ENCODE measurements around the gene CCDC82. TPM values are rescaled to one million over a fixed set of nuclear protein-coding genes. Genes with fewer than 3 reads are reported as not detected.
"Not testable (repeated sequence)": the region's sequence is repeated elsewhere in the genome, so short reads cannot be mapped to it uniquely, and the experiment has no call there.

Gene CCDC82
- polyA plus RNA-seq, 1 experiment, result 4.6 TPM

DNA sequence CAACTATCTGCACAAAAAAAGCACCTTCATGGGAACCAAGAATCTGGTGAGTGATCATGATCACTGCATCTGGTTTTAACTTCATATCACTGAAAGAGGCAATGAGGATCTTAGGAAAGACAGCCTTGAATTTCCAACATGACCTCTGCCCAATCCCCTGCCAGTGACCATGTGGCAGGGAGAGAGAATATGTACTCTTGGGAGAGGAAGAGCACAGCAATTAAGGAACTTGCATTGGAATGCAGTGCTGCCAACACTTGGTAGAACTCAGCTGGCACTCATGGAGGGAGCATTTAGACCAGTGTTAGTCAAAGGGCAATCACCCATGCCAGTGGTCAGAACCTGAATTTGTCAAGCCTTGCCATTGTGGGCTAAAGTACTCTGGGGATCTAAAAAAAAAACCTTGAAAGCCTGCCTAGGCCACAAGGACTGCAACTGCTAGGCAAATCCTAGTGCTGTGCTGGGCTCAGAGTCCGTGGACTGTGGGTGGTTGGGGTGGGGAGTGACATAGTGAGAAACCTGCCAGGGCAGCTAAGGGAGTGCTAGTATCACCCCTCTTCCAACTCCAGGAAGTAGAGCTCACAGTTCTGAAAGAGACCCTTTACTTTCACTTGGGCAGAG lies 23.2 kb upstream of the CCDC82 start:
- no peak for DNase-seq (ENCODE audit: low read depth)
- Histone ChIP-seq H3K36me3 (ENCODE audit: control insufficient read depth, insufficient read depth, low read length) (no peaks in the 10 kb centered on the region), H3K27me3 (ENCODE audit: control insufficient read depth, insufficient read depth, low read length) (no peaks in the 10 kb centered on the region; the same call in 1 of the 2 replicates), H3K4me3 (ENCODE audit: low read depth, low read length) (no peak overlapping the region)
- ChIA-PET CTCF (no interaction called here), POLR2A (interaction anchor here (0.7 kb wide), 1 partner anchor 80 kb away, joined by 3 read pairs; no protein-coding TSS in a partner anchor)
- TF ChIP-seq CTCF (IDR thresholded peaks at IDR 0.05; ENCODE audit: insufficient read depth, low read depth, low read length), result no peak

DNA sequence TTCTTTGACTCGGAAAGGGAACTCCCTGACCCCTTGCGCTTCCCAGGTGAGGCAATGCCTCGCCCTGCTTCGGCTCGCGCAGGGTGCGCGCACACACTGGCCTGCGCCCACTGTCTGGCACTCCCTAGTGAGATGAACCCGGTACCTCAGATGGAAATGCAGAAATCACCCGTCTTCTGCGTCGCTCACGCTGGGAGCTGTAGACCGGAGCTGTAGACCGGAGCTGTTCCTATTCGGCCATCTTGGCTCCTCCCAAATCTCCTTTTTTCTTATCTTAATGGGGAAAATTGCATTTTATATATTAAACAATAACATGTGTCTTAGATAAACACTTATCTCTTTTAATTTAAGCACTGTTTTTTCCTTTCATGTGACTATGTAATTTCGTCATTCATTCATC lies 21.7 kb upstream of the CCDC82 start:
- H3K4me3 ChIP-seq (ENCODE audit: low read depth, low read length); CTCF ChIA-PET; DNase-seq (ENCODE audit: low read depth); H3K27me3 ChIP-seq (ENCODE audit: control insufficient read depth, insufficient read depth, low read length); POLR2A ChIA-PET; H3K36me3 ChIP-seq (ENCODE audit: control insufficient read depth, insufficient read depth, low read length): not testable (repeated sequence)

- Histone ChIP-seq H3K36me3 (ENCODE audit: control insufficient read depth, insufficient read depth, low read length) (no peaks in the 10 kb centered on the region), H3K4me3 (ENCODE audit: low read depth, low read length) (no peak overlapping the region), H3K27me3 (ENCODE audit: control insufficient read depth, insufficient read depth, low read length) (no peaks in the 10 kb centered on the region)
- POLR2A ChIA-PET, result no interaction called here
- DNase-seq (ENCODE audit: low read depth), result no peak
- TF ChIP-seq CTCF (IDR thresholded peaks at IDR 0.05; ENCODE audit: insufficient read depth, low read depth, low read length), result no peak
- CTCF ChIA-PET, result no interaction called here
Measured at GRCh38 chr11:96400697-96401096, 11.0 kb upstream of the CCDC82 start.

GRCh38 chr11:96397863-96398262 lies 8.2 kb upstream of the CCDC82 start:
- no peak for DNase-seq (ENCODE audit: low read depth)
- H3K4me3 ChIP-seq (ENCODE audit: low read depth, low read length), result no peak overlapping the region
- H3K36me3 ChIP-seq (ENCODE audit: control insufficient read depth, insufficient read depth, low read length), result no peaks in the 10 kb centered on the region
- no peak for TF ChIP-seq CTCF (IDR thresholded peaks at IDR 0.05; ENCODE audit: insufficient read depth, low read depth, low read length)
- H3K27me3 ChIP-seq (ENCODE audit: control insufficient read depth, insufficient read depth, low read length), result no peaks in the 10 kb centered on the region
- ChIA-PET POLR2A (no interaction called here), CTCF (interaction anchor here (1.4 kb wide), 1 partner anchor 564 kb away, joined by 3 read pairs; no protein-coding TSS in a partner anchor)

GRCh38 chr11:96396637-96397036 lies 6.9 kb upstream of the CCDC82 start:
- ChIA-PET CTCF (interaction anchor here (1.0 kb wide), 1 partner anchor 561 kb away, joined by 3 read pairs; no protein-coding TSS in a partner anchor), POLR2A (no interaction called here)
- no peak overlapping the region for H3K4me3 ChIP-seq (ENCODE audit: low read depth, low read length)
- no peaks in the 10 kb centered on the region for H3K27me3 ChIP-seq (ENCODE audit: control insufficient read depth, insufficient read depth, low read length)
- TF ChIP-seq CTCF (IDR thresholded peaks at IDR 0.05; ENCODE audit: insufficient read depth, low read depth, low read length), result no peak
- DNase-seq (ENCODE audit: low read depth), result no peak
- H3K36me3 ChIP-seq (ENCODE audit: control insufficient read depth, insufficient read depth, low read length), result no peaks in the 10 kb centered on the region

DNA sequence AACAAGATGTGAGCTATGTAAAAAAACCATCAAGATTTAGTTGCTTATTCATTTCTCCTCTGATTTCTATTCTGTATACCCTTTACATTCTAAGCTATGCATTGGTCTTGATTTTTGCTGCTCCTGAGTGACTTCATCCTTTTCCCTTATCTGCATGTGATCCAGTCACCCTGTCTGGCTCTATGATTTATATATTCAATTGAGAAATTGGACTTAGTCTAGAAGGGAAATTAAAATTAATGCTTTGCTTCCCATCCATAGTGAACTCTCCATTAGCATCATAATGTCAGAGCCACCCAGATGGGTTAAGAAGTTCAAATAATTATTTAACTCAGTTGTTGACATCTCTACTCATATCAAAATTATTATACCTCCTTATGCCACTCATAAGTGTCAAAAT lies 5.1 kb upstream of the CCDC82 start:
- no peak for DNase-seq (ENCODE audit: low read depth)
- H3K4me3 ChIP-seq (ENCODE audit: low read depth, low read length), result no peak overlapping the region
- no peak for TF ChIP-seq CTCF (IDR thresholded peaks at IDR 0.05; ENCODE audit: insufficient read depth, low read depth, low read length)
- ChIA-PET CTCF (interaction anchor here (1.6 to 2.4 kb wide), 3 partner anchors 546 to 605 kb away, joined by 7 to 17 read pairs (median 10); partner anchors contain the start of genes CEP57 and FAM76B), POLR2A (no interaction called here)
- no peaks in the 10 kb centered on the region for H3K36me3 ChIP-seq (ENCODE audit: control insufficient read depth, insufficient read depth, low read length)
- no peaks in the 10 kb centered on the region for H3K27me3 ChIP-seq (ENCODE audit: control insufficient read depth, insufficient read depth, low read length)

Data from BJ (cell line).